Stimulated activated CD4-positive, alpha-beta T cell treated with anti-CD3 and anti-CD28 coated beads, TNF-alpha, amount 100 ng/mL, for 4 hours (primary cell): ENCODE data around the gene ZNF880.
A peak's percentile ranks its signal among the peaks of the same experiment; 100 is the strongest.
"Not testable (repeated sequence)": the region's sequence is repeated elsewhere in the genome, so short reads cannot be mapped to it uniquely, and the experiment has no call there.

ENCODE experiments used
- DNase-seq, 3 experiments: peaks; one replicate each; pipeline ENCODE4 v3.0.0-alpha.2; 2020; ENCODE audit warnings: low read depth in 3 of 3

ZNF880 gene

DNA sequence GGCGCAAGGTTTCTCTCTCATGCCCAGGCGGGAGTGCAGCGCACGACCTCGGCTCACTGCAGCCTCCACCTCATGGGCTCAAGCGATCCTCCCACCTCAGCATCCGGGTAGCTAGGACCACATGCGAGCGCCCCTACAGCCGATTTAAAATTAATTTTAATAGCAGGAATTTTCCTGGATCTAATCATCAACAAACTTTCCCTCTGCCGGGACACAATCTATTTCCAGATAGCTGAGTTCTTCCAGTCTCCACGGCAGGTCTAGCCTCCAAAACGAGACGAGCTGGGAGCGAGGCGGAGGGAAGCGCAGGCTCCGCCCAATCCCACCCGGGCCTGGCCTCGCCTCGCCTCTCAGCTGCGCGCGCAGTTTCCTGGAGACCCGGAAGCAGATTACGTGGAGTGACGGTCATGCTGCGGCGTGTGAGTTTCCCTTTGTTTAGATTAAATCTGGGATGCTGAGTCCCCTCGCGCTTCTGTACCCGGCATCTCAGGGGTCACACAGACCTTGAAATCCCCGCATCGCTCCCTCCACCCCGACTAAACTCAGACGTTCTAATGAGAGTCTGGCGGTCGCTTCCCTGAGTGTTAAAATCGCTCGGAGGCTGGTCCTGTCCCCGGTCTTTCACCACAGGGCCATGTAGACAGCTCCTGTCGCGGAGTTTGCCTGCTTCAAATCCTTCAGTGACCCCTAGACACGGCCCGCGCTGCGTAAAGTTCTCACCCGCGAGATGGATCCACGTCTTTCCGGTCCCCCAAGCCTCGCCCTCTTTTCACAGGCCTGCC lies at the start of gene ZNF880:
ZNF880 (plus strand) TSS at position 365 of the 782 bp plus-strand sequence; CDS start at position 408, 43 bp downstream.
- peak; percentile 85 to 87 (median 87) for DNase-seq

DNA sequence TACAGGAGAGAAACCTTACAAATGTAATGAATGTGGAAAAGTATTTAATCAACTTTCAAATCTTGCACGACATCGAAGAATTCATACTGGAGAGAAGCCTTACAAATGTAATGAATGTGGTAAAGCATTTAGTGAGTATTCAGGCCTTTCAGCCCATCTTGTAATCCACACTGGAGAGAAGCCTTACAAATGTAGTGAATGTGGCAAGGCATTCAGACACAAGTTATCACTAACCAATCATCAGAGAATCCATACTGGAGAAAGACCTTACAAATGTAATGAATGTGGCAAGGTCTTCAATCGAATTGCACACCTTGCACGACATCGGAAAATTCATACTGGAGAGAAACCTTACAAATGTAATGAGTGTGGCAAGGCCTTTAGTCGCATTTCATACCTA lies 47.3 kb upstream of the ZNF880 start:
- no peak for DNase-seq

GRCh38 chr19:52331757-52332156 lies 38.0 kb upstream of the ZNF880 start:
- no peak for DNase-seq

DNA sequence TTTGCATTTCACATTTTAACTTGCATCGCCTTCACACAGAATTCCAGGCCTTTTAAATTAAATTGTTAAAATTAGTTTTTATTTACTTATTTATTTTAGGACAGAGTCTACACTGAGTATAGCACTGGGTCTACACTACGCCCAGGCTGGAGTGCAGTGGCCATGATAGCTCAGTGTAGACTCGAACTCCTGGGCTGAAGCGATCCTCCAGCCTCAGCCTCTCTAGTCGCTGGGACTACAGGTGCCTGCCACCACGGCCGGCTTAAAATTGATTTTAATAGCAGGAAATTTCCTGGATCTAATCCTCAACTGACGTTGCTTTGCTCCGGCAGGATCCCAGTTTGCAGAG lies 34.0 kb upstream of the ZNF880 start:
- no peak for DNase-seq

DNA sequence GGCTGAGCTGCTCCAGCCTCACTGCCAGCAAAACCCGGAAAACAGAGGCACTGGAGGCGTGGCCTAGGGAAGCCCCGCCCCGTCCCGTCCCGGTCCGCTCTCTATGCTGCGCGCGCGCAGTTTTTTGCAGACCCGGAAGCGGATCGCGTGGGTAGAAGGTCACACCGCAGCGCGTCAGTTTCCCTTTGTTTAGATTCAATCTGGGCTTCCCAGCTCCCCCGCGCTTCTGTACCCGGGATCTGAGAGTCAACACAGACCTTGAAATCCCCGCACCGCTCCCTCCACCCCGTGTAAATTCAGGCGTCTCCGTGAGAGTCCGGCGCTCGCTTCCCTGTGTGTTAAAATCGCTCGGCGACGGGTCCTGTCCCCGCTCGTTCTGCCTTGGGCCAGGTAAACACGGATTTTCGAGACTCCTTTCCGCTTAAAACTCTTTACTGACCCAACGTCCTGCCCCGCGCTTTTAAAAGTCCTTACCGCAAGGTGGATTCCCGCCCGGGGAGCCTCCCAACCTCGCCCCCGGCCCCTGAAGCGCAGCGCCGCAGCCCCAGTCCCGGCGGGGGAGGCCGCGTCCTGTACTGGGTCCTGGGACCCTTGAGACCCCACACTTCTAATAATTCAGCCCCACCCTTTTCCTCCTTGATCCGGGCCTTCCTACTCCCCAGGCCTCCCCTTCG lies 33.5 kb upstream of the ZNF880 start, which contains the start of gene ZNF610:
ZNF610 (plus strand) TSS at position 127 of the 674 bp plus-strand sequence. CDS start 12,930 bp downstream, outside the sequence.
- peak; percentile 75 to 83 (median 79) for DNase-seq

DNA sequence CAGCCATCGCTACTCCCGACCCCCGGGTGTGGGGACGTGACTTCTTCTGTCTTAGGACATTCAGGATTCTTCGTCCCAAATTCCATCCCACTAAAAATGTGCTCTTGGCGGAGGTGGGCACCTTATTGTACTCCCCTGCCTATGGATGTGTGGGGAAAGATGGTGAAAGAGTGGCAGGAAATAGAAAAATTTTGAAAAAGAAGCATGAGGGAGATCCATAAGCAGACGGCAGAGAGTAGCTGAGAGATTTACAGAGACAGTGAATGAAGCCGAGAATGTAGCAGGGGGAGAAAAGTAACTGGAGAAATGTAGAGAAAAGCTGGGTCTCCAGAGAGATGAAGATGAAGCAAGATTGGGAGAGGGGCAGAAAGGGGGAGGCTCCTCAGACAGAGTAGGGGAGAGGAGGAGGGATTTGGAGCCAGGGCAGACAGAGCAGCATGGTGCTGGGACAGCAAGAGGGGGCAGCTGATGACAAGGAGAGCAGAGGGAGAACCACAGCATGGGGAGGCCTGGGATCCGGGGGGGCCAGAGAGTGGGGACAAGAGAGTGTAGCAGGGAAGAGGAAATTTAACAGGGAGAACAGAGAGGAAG lies 32.8 kb upstream of the ZNF880 start:
- DNase-seq: no peak

DNA sequence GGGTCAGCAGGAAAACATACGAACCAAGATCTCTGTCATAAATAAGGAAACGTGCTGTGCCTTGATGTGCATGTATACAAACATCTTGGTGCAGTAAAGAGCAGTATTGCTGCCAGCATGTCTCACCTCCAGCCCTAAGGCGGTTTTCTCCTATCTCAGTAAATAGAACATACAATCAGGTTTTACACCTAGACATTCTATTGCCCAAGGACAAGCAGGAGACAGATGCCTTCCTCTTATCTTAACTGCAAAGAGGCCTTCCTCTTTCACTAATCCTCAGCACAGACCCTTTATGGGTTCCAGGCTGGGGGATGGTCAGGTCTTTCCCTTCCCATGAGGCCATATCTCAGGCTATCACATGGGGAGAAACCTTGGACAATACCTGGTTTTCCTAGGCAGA lies 30.7 kb upstream of the ZNF880 start:
- not testable (repeated sequence) for DNase-seq

DNA sequence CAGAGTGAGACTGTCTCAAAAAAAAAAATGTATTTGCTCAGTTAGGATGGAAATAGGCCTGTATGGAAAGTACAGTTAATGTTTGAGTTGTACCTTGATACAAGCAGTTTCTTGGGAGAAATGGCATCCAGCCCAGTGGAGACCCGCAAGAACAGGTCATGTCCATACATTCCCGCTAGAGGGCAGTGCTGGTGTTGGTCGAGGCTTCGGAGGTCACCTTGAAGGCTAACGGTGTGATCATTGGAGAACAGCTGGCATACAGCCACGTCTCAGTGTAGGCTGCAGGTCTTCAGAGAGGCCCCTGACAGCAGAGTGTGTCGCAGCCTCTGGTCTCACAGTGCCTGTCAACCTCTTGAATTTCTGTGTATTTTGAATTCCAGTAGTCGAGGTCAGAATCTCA lies 26.2 kb upstream of the ZNF880 start:
- peak in 2 of 3 experiments; percentile 4 to 17 for DNase-seq

DNA sequence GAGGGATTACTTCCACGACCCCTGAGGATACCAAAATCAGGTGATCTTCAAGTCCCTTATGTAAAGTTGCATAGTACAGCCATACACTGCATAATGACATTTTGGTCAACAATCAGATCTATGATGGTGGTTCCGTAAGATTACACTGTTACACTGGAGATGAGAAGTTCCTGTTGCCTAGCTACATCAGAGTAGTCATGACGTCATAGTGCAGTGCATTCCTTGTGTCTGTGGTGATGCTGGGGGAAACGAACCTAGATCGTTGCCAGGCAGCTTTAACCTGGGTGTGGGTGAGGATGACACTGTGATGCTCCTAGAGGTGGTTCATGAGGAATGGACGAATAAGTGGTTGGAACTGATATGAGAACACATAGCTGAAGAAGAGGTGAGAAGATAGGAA lies 24.6 kb upstream of the ZNF880 start:
- no peak for DNase-seq

DNA sequence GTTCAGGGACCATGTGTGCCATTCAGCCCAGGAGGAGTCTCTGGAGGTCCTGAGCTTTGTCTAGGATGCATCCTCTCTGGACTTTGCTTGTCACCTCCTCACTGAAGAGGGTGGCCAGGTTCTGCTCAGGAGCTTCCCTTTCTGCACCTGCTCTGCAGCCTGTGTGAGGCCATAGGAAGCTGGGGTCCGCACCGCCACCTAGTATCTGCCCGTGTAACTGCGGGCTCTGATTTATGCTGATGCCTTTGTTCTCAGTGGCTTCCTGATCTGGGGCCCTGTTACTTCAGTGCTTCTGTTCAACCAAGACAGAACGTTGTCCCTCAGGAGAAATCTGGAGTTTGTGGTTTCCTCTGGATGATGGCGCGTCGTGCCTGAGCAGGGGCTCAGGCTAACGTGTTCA lies 18.2 kb upstream of the ZNF880 start:
- DNase-seq: no peak

GRCh38 chr19:52366414-52366824 lies 3.3 kb upstream of the ZNF880 start:
- no peak for DNase-seq

DNA sequence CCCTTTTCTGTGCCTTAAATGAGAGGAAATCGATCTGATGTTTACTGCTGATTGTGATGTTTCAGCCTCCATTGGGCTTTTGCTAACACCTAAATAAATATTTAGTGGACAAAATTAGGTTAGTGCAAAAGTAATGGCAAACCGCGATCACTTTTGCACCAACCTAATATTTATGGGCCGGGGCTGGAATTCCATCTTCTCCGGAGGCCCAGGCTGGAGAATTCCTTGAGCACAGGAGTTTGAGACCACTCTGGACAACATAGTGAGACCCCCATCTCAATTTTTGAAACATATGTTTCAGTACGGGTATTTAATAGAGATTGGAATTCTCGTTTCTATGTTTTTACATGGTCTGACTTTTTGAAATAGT lies 603 bp downstream of the ZNF880 start:
- no peak for DNase-seq

- DNase-seq: no peak
Observed at GRCh38 chr19:52391135-52391534, 21.4 kb downstream of the ZNF880 start.

- DNase-seq: peak; percentile 87 to 92 (median 89)
Observed at GRCh38 chr19:52397310-52398080, 27.8 kb downstream of the ZNF880 start, which contains the start of gene ZNF528. ZNF528 (plus strand) TSS chr19:52397849; CDS start chr19:52402014, 4,165 bp downstream.

GRCh38 chr19:52398081-52398441 lies 28.3 kb downstream of the ZNF880 start:
- DNase-seq: no peak

DNA sequence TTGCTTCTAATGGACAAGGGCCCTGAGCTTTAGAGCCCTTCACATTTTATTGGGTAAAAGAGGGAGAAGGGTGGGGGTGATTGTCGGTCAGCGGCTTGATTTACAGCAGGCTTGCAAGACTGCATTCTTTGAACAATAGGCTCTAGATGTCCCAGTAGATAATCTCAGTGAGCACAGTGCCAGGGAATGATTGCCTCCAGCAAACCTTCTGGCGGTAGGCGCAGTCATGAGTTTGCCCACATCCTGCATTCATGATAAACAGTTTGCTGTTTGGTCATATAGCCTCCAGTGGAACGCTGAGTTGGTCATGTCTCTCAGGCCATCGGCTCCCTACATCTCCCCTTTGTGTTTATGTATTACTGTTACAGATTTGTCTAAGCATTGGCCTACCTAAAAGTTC lies 40.6 kb downstream of the ZNF880 start:
- DNase-seq: no peak

GRCh38 chr19:52415711-52416110 lies 46.0 kb downstream of the ZNF880 start:
- DNase-seq: no peak

GRCh38 chr19:52428937-52429336 lies 59.2 kb downstream of the ZNF880 start, which contains the start of gene ZNF534:
ZNF534 (plus strand) TSS chr19:52429148; CDS start chr19:52431475, 2,327 bp downstream.
- no peak for DNase-seq
